Rectal smooth muscle tissue (tissue), 1 donor: Measurements from ENCODE around the gene NBEAL2.

Experiments used
- H3K27ac ChIP-seq: one replicate; pipeline ENCODE4 v1.7.0; 2013; ENCODE audit warnings: low read depth, low read length, inconsistent platforms
- H3K27me3 ChIP-seq: one replicate; pipeline ENCODE4 v1.7.0; 2013; ENCODE audit warnings: low read length; ENCODE audit not compliant: control insufficient read depth, insufficient read depth
- H3K36me3 ChIP-seq: one replicate; pipeline ENCODE4 v1.7.0; 2013; ENCODE audit warnings: low read length; ENCODE audit not compliant: control insufficient read depth, insufficient read depth
- H3K4me1 ChIP-seq: one replicate; pipeline ENCODE4 v1.7.0; 2013; ENCODE audit warnings: low read length; ENCODE audit not compliant: control insufficient read depth, insufficient read depth
- H3K4me3 ChIP-seq: one replicate; pipeline ENCODE4 v1.7.0; 2013; ENCODE audit warnings: low read length
- H3K9ac ChIP-seq: one replicate; pipeline ENCODE4 v1.7.0; 2013; ENCODE audit warnings: low read length

The NBEAL2 gene

DNA sequence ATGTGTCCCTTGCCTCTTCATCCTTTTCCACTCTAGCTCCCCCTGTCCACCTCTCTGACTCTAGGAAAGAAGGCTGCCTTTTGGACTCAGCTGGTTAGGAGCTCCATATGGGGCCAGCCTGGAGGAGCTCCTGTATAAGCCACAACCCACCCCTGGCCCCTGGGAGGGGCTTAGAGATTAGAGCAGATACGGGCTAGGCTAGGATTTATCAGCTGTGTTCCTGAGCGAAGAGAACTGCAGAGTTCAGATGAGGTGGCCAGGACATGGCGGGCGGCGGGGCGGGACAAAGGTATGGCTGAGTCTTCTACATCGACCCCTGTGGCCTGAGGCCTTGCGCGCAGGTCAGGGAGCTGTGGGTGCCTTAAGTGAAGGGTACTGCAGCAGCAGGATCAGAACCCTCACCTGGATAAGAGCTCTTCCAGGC, 7.9 kb downstream of the NBEAL2 start:
- Histone ChIP-seq H3K27me3 (no peaks in the 10 kb centered on the region), H3K4me3 (peak overlapping the region; percentile 41), H3K36me3 (no peaks in the 10 kb centered on the region), H3K27ac (no peak overlapping the region), H3K9ac (no peak overlapping the region), H3K4me1 (no peaks in the 10 kb centered on the region)

GRCh38 chr3:46987743-46988401, 8.4 kb downstream of the NBEAL2 start:
- no peaks in the 10 kb centered on the region for H3K27me3 ChIP-seq
- no peaks in the 10 kb centered on the region for H3K4me1 ChIP-seq
- H3K27ac ChIP-seq: no peak overlapping the region
- no peaks in the 10 kb centered on the region for H3K36me3 ChIP-seq
- no peak overlapping the region for H3K9ac ChIP-seq
- peak overlapping the region; percentile 41 for H3K4me3 ChIP-seq

DNA sequence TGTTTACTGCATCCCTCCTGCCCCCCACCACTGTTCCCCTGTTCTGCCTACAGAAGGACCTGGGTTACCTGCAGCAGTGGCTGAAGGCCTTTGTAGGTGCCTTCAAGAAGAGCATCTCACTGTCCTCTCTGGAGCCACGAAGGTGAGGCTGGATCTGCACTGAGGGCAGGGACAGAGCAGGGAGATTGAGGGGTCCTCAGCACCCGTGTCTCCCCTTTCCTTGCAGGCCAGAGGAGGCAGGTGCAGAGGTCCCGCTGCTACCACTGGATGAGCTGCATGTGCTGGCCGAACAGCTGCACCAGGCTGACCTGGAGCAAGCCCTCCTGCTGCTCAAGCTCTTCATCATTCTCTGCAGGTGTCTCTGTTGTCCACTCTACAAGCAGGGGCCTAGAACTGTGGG, 9.2 kb downstream of the NBEAL2 start:
- Histone ChIP-seq H3K27me3 (no peaks in the 10 kb centered on the region), H3K4me1 (no peaks in the 10 kb centered on the region), H3K27ac (no peak overlapping the region), H3K9ac (no peak overlapping the region), H3K36me3 (no peaks in the 10 kb centered on the region), H3K4me3 (no peak overlapping the region)

DNA sequence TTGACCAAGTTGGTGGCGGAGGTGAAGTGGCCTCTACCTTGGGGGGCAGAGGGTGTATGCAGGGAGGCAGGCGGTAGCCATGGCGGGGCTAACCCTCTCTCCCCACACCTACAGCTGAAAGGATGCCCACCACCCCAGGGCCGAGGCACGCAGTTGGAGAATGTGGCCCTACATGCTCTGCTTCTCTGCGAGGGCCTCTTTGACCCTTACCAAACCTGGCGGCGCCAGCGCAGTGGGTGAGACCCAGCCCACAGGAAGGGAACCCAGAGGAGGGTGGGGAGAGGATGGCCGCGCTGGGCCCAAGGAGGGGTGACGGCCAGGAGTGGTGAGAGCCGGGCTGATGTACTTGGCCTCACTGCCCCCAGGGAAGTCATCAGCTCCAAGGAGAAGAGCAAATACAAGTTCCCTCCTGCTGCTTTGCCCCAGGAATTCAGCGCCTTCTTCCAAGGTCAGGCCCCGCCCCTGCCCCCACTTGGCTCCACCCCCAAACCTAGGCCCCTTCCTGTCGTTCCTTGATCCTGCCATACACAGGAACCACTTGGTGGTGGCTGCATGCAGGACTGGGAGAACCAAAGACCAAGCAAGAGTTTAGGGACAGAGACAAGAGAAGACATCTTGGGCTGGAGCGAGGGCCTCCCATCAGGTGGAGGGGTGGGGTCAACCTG, 9.8 kb downstream of the NBEAL2 start:
- Histone ChIP-seq H3K36me3 (no peaks in the 10 kb centered on the region), H3K4me1 (no peaks in the 10 kb centered on the region), H3K27ac (no peak overlapping the region), H3K9ac (no peak overlapping the region), H3K4me3 (no peak overlapping the region), H3K27me3 (no peaks in the 10 kb centered on the region)

- Histone ChIP-seq H3K9ac (no peak overlapping the region), H3K4me1 (no peaks in the 10 kb centered on the region), H3K27ac (no peak overlapping the region), H3K4me3 (no peak overlapping the region), H3K36me3 (no peaks in the 10 kb centered on the region), H3K27me3 (no peaks in the 10 kb centered on the region)
These were observed 11.3 kb downstream of the NBEAL2 start for GRCh38 chr3:46990573-46991374.

DNA sequence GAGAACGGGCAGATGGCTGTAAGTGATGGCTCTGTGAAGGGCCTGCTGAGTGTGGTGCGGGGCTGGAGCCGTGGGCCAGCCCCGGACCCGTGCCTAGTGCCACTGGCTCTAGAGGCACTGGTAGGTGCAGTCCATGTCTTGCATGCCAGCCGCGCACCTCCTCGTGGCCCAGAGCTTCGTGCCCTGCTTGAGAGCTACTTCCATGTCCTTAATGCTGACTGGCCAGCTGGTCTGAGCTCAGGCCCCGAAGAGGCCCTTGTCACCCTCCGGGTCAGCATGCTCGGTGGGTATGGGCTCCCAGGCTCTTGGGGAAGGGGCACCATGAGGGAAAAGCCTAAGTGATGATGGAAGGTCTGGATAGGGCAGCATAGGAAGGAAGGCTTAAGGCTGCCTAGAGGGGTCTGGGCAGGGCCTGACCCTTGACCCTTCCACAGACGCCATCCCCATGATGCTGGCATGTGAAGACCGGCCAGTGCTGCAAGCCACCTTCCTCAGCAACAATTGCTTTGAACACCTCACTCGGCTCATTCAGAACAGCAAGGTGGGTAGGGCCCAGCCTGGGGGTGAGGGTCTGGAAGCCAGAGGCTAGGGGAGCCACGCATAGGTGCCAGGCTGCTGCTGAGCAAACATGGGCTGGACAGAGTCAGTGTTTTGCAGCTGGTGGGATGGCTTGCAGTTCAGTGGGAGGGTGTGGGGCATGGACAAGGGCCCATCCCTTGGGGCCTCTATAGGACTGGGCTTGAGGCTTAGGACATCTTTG, 12.1 kb downstream of the NBEAL2 start:
- Histone ChIP-seq H3K27ac (no peak overlapping the region), H3K4me3 (no peak overlapping the region), H3K4me1 (no peaks in the 10 kb centered on the region), H3K9ac (no peak overlapping the region), H3K27me3 (no peaks in the 10 kb centered on the region), H3K36me3 (no peaks in the 10 kb centered on the region)

GRCh38 chr3:46992231-46992630, 12.8 kb downstream of the NBEAL2 start:
- H3K27ac ChIP-seq: no peak overlapping the region

DNA sequence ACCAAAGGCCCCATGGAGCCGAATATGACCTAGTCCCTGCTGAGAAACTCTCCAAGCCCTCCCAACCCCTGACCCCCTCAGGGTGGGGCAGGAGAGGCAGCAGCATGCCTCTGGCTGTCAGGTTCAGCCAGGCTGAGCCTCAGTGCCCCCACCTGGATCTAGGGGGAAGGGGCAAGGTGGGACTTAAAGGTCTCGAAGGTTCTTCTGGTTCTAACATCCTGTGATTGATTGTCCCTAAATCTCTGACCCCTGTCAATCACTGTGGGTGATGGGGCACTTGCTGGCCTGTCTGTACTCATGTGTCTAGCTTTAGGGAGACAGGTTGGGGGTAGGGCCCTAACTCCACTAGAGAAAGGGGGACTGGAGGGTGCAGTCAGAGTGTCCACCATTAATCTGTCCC, 13.8 kb downstream of the NBEAL2 start:
- no peak overlapping the region for H3K4me3 ChIP-seq
- no peaks in the 10 kb centered on the region for H3K27me3 ChIP-seq
- H3K9ac ChIP-seq: no peak overlapping the region
- H3K27ac ChIP-seq: no peak overlapping the region
- H3K36me3 ChIP-seq: no peaks in the 10 kb centered on the region
- no peaks in the 10 kb centered on the region for H3K4me1 ChIP-seq

More at GRCh38 chr3:46992231-46992630, 12.8 kb downstream of the NBEAL2 start:
- Histone ChIP-seq H3K36me3 (no peaks in the 10 kb centered on the region), H3K27me3 (no peaks in the 10 kb centered on the region), H3K4me1 (no peaks in the 10 kb centered on the region), H3K9ac (no peak overlapping the region), H3K4me3 (no peak overlapping the region)

- no peak overlapping the region for H3K27ac ChIP-seq
- H3K36me3 ChIP-seq: no peaks in the 10 kb centered on the region
- no peaks in the 10 kb centered on the region for H3K4me1 ChIP-seq
- no peaks in the 10 kb centered on the region for H3K27me3 ChIP-seq
- no peak overlapping the region for H3K9ac ChIP-seq
- H3K4me3 ChIP-seq: no peak overlapping the region
These were observed 14.5 kb downstream of the NBEAL2 start for GRCh38 chr3:46993986-46994385.

DNA sequence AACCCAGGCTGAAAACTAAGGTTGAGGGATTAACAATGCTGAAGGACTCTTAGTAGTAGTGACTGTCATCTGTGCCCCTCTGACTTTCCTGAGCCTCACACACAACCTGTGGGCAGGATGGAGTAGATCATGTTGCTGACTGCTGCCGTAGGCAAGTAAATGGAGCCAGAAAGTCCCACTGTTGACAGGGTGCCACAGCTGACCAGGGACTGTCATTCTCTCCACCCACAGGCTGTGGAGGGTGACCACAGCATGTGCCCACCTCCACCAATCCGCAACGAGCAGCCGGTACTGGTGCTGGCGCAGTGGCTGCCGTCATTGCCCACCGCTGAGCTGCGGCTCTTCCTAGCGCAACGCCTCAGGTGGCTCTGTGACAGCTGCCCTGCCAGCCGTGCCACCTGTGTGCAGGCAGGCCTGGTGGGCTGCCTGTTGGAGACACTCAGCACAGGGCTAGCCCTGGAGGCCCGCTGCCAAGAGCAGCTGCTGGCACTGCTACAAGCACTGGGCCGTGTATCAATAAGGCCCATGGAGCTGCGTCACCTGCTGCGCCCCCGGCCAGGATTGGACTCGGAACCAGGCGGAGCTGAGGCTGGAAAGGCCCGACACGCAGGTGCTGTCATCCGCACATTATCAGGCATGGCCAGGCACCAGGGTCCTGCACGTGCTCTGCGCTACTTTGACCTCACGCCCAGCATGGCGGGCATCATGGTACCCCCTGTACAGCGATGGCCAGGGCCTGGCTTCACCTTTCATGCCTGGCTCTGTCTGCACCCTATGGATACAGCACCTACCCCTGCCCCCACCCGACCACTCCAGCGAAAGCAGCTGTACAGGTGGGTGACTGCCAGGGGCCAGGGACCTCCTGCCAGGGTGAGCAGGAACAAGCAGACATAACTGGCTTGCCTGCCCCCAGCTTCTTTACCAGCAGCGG, 15.6 kb downstream of the NBEAL2 start:
- Histone ChIP-seq H3K27ac (no peak overlapping the region), H3K36me3 (peaks cover 3% of the 10 kb centered on the region), H3K27me3 (no peaks in the 10 kb centered on the region), H3K4me3 (no peak overlapping the region), H3K4me1 (no peaks in the 10 kb centered on the region), H3K9ac (no peak overlapping the region)

GRCh38 chr3:46995901-46996562, 16.6 kb downstream of the NBEAL2 start:
- Histone ChIP-seq H3K27ac (no peak overlapping the region), H3K4me1 (no peaks in the 10 kb centered on the region), H3K27me3 (no peaks in the 10 kb centered on the region)

More at GRCh38 chr3:46995901-46996562, 16.6 kb downstream of the NBEAL2 start:
- Histone ChIP-seq H3K36me3 (peaks cover 8% of the 10 kb centered on the region), H3K9ac (no peak overlapping the region), H3K4me3 (no peak overlapping the region)
